OCI-LY7 (cell line): ENCODE data around the gene CACNA2D1.

Experiments used
- EZH2phosphoT487 ChIP-seq: fragments of 200-600 bp; sonication (generic); IDR thresholded peaks from 2 replicates; pipeline ENCODE4 v1.6.1; 2018; ENCODE audit warnings: low read depth, borderline replicate concordance, mild to moderate bottlenecking, mixed run types, antibody characterized with exemption, low read length, moderate library complexity, mixed read lengths
- TF ChIP-seq, protein P1 (sequence below): fragments of 200-600 bp; sonication (generic); conservative IDR thresholded peaks from 2 replicates; pipeline ENCODE4 v1.5.1; 2014; ENCODE audit warnings: mild to moderate bottlenecking, antibody characterized with exemption, low read length, moderate library complexity, mixed read lengths

DNA sequence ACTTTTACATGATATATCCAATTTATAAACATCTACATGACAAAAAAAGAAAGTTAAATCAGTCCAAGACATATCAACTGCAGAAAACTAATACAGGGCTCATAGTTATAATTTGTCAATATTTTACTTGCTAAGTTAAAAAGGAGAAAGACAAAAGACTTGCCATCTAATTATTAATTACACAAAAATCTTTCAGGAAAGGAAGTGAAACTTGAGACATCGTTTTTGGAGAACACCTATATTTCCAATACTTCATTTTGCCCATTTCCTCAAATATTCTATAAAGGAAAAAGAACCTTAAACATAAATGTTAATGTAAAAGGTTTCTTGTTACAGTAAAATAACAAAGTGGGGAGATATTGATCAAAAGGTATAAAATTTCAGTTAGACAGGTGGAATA, 148.7 kb downstream of the CACNA2D1 start:
- TF ChIP-seq, protein P1, sequence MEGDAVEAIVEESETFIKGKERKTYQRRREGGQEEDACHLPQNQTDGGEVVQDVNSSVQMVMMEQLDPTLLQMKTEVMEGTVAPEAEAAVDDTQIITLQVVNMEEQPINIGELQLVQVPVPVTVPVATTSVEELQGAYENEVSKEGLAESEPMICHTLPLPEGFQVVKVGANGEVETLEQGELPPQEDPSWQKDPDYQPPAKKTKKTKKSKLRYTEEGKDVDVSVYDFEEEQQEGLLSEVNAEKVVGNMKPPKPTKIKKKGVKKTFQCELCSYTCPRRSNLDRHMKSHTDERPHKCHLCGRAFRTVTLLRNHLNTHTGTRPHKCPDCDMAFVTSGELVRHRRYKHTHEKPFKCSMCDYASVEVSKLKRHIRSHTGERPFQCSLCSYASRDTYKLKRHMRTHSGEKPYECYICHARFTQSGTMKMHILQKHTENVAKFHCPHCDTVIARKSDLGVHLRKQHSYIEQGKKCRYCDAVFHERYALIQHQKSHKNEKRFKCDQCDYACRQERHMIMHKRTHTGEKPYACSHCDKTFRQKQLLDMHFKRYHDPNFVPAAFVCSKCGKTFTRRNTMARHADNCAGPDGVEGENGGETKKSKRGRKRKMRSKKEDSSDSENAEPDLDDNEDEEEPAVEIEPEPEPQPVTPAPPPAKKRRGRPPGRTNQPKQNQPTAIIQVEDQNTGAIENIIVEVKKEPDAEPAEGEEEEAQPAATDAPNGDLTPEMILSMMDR: no peak
- TF ChIP-seq EZH2phosphoT487: no peak
